Calu3 (cell line): ENCODE results near the gene DNAH14. TPM values are rescaled to one million over a fixed set of nuclear protein-coding genes. Genes with fewer than 3 reads are reported as not detected.
"Not testable (repeated sequence)": the region's sequence is repeated elsewhere in the genome, so short reads cannot be mapped to it uniquely, and the experiment has no call there.

Experiments
- BruUV-seq: library from RNA; stranded (reverse); fragments of 400-500 nt; replicated peaks from 2 replicates; lab custom pipeline; 2021; lab: Mats Ljungman, UMichigan
- CTCF ChIA-PET: fragments of 300-600 bp; sonication (Branson Sonifier 250); formaldehyde crosslinking; loops from one replicate; lab custom pipeline; 2022; ENCODE audit warnings: antibody characterized with exemption; lab: Charles Lee
- DNase-seq: peaks from one replicate; pipeline ENCODE4 v3.0.0; 2022
- H3K27ac Mint-ChIP-seq: one replicate; pipeline ENCODE4 v1.8.0; 2022; ENCODE audit warnings: mixed read lengths; ENCODE audit not compliant: unreplicated experiment
- H3K27me3 Mint-ChIP-seq: one replicate; pipeline ENCODE4 v1.8.0; 2022; ENCODE audit warnings: mixed read lengths; ENCODE audit not compliant: unreplicated experiment
- H3K36me3 Mint-ChIP-seq: one replicate; pipeline ENCODE4 v1.8.0; 2022; ENCODE audit warnings: mild to moderate bottlenecking, moderate library complexity, mixed read lengths; ENCODE audit not compliant: insufficient read depth, unreplicated experiment
- H3K4me1 Mint-ChIP-seq: one replicate; pipeline ENCODE4 v1.8.0; 2022; ENCODE audit warnings: mild to moderate bottlenecking, low read depth, mixed read lengths; ENCODE audit not compliant: unreplicated experiment
- H3K4me3 Mint-ChIP-seq: one replicate; pipeline ENCODE4 v1.8.0; 2022; ENCODE audit warnings: mild to moderate bottlenecking, low read depth, moderate library complexity, mixed read lengths; ENCODE audit not compliant: unreplicated experiment
- H3K9me3 Mint-ChIP-seq: one replicate; pipeline ENCODE4 v1.8.0; 2022; ENCODE audit warnings: low read depth, mixed read lengths; ENCODE audit not compliant: unreplicated experiment
- intact Hi-C: fragments of 100-400 bp; cut with micrococcal nuclease; formaldehyde crosslinking; loops from one replicate; pipeline ENCODE4 v1.10.0; 2022; ENCODE audit not compliant: unreplicated experiment
- total RNA-seq: library from RNA; stranded (reverse); gene quantifications from 2 replicates; pipeline ENCODE4 v1.2.3, GENCODE V29; 2022
- TF ChIP-seq, protein P1 (sequence below): fragments of 200-600 bp; IDR thresholded peaks from one replicate; pipeline ENCODE4 v1.8.0; 2022; ENCODE audit warnings: antibody characterized with exemption; ENCODE audit not compliant: unreplicated experiment

Gene DNAH14
- total RNA-seq, 1 experiment from 2014 or later: 66.8 TPM

GRCh38 chr1:225021037-225021436 lies 91.6 kb downstream of the DNAH14 start:
- DNase-seq: no peak
- Mint-ChIP-seq H3K4me1 (no peaks in the 10 kb centered on the region), H3K27me3 (no peaks in the 10 kb centered on the region), H3K27ac (no peak overlapping the region), H3K9me3 (peaks cover 18% of the 10 kb centered on the region), H3K36me3 (no peaks in the 10 kb centered on the region), H3K4me3 (no peak overlapping the region)
- intact Hi-C loops: no loop called here
- TF ChIP-seq, protein P1, sequence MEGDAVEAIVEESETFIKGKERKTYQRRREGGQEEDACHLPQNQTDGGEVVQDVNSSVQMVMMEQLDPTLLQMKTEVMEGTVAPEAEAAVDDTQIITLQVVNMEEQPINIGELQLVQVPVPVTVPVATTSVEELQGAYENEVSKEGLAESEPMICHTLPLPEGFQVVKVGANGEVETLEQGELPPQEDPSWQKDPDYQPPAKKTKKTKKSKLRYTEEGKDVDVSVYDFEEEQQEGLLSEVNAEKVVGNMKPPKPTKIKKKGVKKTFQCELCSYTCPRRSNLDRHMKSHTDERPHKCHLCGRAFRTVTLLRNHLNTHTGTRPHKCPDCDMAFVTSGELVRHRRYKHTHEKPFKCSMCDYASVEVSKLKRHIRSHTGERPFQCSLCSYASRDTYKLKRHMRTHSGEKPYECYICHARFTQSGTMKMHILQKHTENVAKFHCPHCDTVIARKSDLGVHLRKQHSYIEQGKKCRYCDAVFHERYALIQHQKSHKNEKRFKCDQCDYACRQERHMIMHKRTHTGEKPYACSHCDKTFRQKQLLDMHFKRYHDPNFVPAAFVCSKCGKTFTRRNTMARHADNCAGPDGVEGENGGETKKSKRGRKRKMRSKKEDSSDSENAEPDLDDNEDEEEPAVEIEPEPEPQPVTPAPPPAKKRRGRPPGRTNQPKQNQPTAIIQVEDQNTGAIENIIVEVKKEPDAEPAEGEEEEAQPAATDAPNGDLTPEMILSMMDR: no peak
- no TSS peak for BruUV-seq
- CTCF ChIA-PET: no interaction called here

DNA sequence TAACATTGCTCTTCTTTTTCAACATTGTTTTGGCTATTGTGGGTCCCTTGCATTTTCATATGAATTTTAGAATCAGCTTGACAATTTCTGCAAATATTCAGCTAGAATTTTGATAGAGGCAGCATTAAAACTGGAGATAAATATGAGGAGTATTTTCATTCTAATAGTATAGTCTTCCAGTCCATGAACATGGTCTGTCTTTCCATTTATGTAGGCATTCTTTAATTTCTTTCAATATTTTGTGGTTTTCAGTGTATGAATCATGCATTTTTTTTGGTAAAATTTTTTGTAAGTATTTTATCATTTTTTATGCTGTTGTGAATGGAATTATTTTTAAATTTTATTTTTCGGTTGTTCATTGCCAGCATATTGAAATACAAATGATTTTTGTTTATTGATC lies 97.2 kb downstream of the DNAH14 start:
- Mint-ChIP-seq H3K36me3 (no peaks in the 10 kb centered on the region), H3K9me3 (peaks cover 4% of the 10 kb centered on the region), H3K4me3 (no peak overlapping the region), H3K4me1 (no peaks in the 10 kb centered on the region), H3K27ac (no peak overlapping the region), H3K27me3 (no peaks in the 10 kb centered on the region)
- CTCF ChIA-PET: no interaction called here
- BruUV-seq: no TSS peak
- intact Hi-C loops: no loop called here
- TF ChIP-seq, protein P1: no peak
- DNase-seq: no peak

DNA sequence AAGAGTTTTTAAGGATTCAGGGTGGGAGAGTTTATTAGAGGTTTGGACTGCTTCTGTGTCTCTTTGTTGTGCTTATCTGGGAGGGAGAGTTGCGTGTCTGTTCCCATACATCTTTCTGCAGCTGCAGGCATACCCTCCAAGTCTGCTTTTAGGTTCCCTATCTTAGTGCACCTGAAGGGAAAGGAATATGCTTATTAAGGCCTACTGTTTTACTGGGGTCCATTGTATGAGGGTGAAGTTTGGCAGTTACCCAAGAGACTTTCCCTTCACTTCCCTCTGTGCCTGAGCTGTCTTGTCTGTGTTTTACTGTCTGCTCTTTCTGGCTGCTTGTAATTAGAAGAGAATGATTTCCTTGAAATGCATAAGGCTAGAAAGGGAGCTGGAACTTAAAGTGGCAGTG lies 107.0 kb downstream of the DNAH14 start:
- H3K4me1 Mint-ChIP-seq, BruUV-seq, H3K27ac Mint-ChIP-seq, DNase-seq, CTCF ChIA-PET, H3K4me3 Mint-ChIP-seq, H3K9me3 Mint-ChIP-seq, intact Hi-C loops, H3K27me3 Mint-ChIP-seq, H3K36me3 Mint-ChIP-seq: not testable (repeated sequence)

DNA sequence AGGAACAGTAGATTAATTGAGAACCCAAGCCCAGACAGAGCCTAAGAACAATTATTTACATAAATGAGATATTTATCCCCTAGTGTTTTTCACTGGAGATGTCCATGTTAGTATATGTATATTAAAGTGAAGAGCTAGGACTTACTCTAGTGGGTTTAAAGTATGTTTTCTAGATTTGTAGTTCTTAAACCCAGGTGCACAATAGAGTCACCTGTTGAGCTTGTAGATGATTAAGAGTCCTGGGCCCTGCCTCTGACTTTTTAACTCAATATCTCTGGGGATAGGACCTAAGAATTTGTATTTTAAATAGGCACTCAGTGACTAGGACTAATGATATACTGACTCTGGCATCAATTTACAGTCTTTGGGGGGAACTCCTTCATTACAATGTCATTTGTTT lies 112.8 kb downstream of the DNAH14 start:
- CTCF ChIA-PET: no interaction called here
- Mint-ChIP-seq H3K4me1 (no peaks in the 10 kb centered on the region), H3K27ac (no peak overlapping the region), H3K27me3 (no peaks in the 10 kb centered on the region), H3K4me3 (no peak overlapping the region), H3K9me3 (no peaks in the 10 kb centered on the region), H3K36me3 (no peaks in the 10 kb centered on the region)
- TF ChIP-seq, protein P1: no peak
- no peak for DNase-seq
- intact Hi-C loops: no loop called here
- BruUV-seq: no TSS peak

- H3K9me3 Mint-ChIP-seq: no peaks in the 10 kb centered on the region
- H3K27ac Mint-ChIP-seq: no peak overlapping the region
- TF ChIP-seq, protein P1: no peak
- no peaks in the 10 kb centered on the region for H3K4me1 Mint-ChIP-seq
- H3K36me3 Mint-ChIP-seq: no peaks in the 10 kb centered on the region
- H3K4me3 Mint-ChIP-seq: no peak overlapping the region
- DNase-seq: no peak
- CTCF ChIA-PET: no interaction called here
- no peaks in the 10 kb centered on the region for H3K27me3 Mint-ChIP-seq
- intact Hi-C loops: no loop called here
- BruUV-seq: no TSS peak
Measured at GRCh38 chr1:225044258-225044657, 114.8 kb downstream of the DNAH14 start.
